Body of pancreas (tissue), 4 donors: ENCODE measurements around the gene HIP1R. TPM values are rescaled to one million over a fixed set of nuclear protein-coding genes. Genes with fewer than 3 reads are reported as not detected.

Experiments
- ATAC-seq: fragments of 150-250 bp; one replicate; pipeline ENCODE4 v1.9.1; 2016
- DNase-seq, 4 donors: peaks; one replicate each; pipeline ENCODE4 v3.0.0-alpha.2; 2019
- H3K27ac ChIP-seq, 4 donors: fragments of 200-600 bp; sonication (generic); 1 replicate in 3 of 4; 2 replicates in 1 of 4; pipeline versions ENCODE4 v1.5.1 to v1.6.1; 2016 to 2019; ENCODE audit warnings: mild to moderate bottlenecking in 1 of 4, mixed read lengths in 1 of 4, moderate library complexity in 1 of 4
- H3K27me3 ChIP-seq, 2 donors: fragments of 200-600 bp; sonication (generic); one replicate each; pipeline ENCODE4 v1.6.0; 2016; ENCODE audit warnings: mild to moderate bottlenecking in 1 of 2
- H3K36me3 ChIP-seq, 2 donors: fragments of 200-600 bp; sonication (generic); replicated peaks in 1 of 2; 2 replicates each; pipeline ENCODE4 v1.5.1; 2016; ENCODE audit warnings: low read depth in 2 of 2; ENCODE audit not compliant: insufficient read depth in 1 of 2
- H3K4me1 ChIP-seq: fragments of 200-600 bp; sonication (generic); one replicate; pipeline ENCODE4 v1.6.0; 2016
- H3K4me3 ChIP-seq, 2 donors: fragments of 200-600 bp; sonication (generic); 1 replicate in 1 of 2; 2 replicates in 1 of 2; pipeline ENCODE4 v1.5.1; 2016 to 2019
- H3K9me3 ChIP-seq, 3 donors: fragments of 200-600 bp; sonication (generic); 1 replicate in 2 of 3; 2 replicates in 1 of 3; pipeline ENCODE4 v1.5.1; 2016
- POLR2A ChIP-seq, 3 donors: fragments of 450-650 bp; IDR thresholded peaks; one replicate each; pipeline ENCODE4 v1.6.1; 2016; ENCODE audit warnings: antibody characterized with exemption in 3 of 3, mild to moderate bottlenecking in 2 of 3
- WGBS, 2 donors: methylation state at CpG; one replicate each; pipeline ENCODE4 v1.1.5; 2017; 5-methylcytosine and 5-hydroxymethylcytosine counted together
- intact Hi-C: fragments of 100-400 bp; cut with DNase I; formaldehyde crosslinking; loops from one replicate; pipeline ENCODE4 v1.15.1; 2023
- total RNA-seq, 2 donors: library from RNA; depleted of rRNA; stranded (reverse); fragments of >200 nt; gene quantifications; one replicate each; pipeline ENCODE4 v1.1.0, GENCODE V29; 2016
- TF ChIP-seq, protein P1 (sequence below), 7 experiments: fragments of 450-650 bp in 4 of 7; fragments of 200-600 bp in 3 of 7; sonication (generic) in 3 of 7; IDR thresholded peaks; one replicate each; pipeline ENCODE4 v1.5.1; 2016 to 2019; ENCODE audit warnings: antibody characterized with exemption in 7 of 7

The HIP1R gene
- total RNA-seq, 2 donors from 2014 or later = 111 to 183 TPM

DNA sequence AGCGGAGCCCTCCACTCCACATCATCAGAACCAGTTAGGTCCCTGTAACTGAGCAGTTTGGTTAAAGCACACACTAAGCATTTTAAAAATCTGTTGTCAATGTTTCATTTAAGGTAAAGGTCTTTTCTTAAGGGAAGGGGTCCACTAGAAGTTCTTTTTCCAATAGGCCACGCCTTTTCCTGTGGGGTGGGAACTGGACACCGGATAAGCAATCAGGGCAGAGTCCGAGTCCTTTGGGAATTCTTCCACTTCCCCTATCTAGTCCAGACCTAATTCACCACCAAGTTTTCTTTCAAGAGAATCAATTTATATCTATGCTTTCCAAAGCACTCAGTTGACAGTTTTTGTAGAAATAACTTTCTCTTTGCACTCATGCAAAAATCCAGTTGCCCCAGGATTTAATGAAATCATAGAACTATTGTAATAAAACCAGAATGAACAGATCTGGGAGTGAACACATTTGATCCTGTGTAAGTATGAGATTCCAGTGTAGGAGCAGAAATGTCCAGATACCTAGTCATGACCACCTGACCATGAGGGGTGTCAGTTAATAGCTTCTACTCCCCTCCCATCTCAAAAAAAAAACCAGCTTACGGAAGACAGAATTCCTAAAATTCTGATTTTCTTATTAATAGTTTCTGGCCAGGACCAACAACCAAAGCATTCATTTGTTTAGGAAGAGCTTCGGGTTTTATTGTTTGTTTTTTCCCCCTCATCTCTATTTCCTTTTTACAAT is 49.0 kb downstream of the HIP1R start:
- peak overlapping the region in 3 of 4 donors; percentile 10 to 35 (median 34) for H3K27ac ChIP-seq
- 56 to 69% methylated on average over 6 of the region's 6 CpGs for WGBS, 2 donors
- TF ChIP-seq, protein P1, sequence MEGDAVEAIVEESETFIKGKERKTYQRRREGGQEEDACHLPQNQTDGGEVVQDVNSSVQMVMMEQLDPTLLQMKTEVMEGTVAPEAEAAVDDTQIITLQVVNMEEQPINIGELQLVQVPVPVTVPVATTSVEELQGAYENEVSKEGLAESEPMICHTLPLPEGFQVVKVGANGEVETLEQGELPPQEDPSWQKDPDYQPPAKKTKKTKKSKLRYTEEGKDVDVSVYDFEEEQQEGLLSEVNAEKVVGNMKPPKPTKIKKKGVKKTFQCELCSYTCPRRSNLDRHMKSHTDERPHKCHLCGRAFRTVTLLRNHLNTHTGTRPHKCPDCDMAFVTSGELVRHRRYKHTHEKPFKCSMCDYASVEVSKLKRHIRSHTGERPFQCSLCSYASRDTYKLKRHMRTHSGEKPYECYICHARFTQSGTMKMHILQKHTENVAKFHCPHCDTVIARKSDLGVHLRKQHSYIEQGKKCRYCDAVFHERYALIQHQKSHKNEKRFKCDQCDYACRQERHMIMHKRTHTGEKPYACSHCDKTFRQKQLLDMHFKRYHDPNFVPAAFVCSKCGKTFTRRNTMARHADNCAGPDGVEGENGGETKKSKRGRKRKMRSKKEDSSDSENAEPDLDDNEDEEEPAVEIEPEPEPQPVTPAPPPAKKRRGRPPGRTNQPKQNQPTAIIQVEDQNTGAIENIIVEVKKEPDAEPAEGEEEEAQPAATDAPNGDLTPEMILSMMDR (IDR thresholded peaks at IDR 0.05) = no peak
- TF ChIP-seq POLR2A (IDR thresholded peaks at IDR 0.05) = no peak

DNA sequence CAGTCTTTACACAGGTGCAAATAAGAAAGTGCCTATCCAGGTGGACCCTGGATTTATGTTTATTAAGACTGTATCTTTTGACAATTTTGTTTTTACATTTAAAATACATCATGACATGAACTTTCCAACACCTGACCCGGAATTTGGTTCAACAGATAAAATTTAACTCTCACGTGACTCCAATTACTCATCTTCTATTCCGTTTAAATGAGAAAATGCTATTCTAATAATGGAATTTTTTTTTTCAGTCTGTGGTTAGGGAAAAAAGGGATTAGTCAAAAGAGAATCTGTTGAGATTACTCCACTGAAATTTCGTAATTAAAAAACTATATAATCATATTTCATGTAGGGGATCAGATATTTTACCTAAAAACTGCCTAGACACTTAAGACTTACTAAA is 49.6 kb downstream of the HIP1R start:
- no peaks in the 10 kb centered on the region for H3K9me3 ChIP-seq
- no peaks in the 10 kb centered on the region for H3K36me3 ChIP-seq
- H3K4me3 ChIP-seq = no peak overlapping the region
- intact Hi-C loops = no loop called here
- DNase-seq = no peak
- peaks cover 68% of the 10 kb centered on the region for H3K4me1 ChIP-seq
- WGBS, 2 donors = 46% methylated on average over 4 of the region's 4 CpGs
- no peak for ATAC-seq
- H3K27ac ChIP-seq = peak overlapping the region in 3 of 4 donors; percentile 10 to 35 (median 34)
- no peaks in the 10 kb centered on the region for H3K27me3 ChIP-seq
- TF ChIP-seq POLR2A (IDR thresholded peaks at IDR 0.05) = no peak
- TF ChIP-seq, protein P1 (IDR thresholded peaks at IDR 0.05) = no peak

More for the DNA sequence above, 49.0 kb downstream of the HIP1R start:
- Histone ChIP-seq H3K9me3 (no peaks in the 10 kb centered on the region), H3K4me3 (no peak overlapping the region), H3K27me3 (no peaks in the 10 kb centered on the region), H3K4me1 (peaks cover 68% of the 10 kb centered on the region), H3K36me3 (no peaks in the 10 kb centered on the region)
- intact Hi-C loops = no loop called here
- ATAC-seq = no peak
- DNase-seq = no peak

DNA sequence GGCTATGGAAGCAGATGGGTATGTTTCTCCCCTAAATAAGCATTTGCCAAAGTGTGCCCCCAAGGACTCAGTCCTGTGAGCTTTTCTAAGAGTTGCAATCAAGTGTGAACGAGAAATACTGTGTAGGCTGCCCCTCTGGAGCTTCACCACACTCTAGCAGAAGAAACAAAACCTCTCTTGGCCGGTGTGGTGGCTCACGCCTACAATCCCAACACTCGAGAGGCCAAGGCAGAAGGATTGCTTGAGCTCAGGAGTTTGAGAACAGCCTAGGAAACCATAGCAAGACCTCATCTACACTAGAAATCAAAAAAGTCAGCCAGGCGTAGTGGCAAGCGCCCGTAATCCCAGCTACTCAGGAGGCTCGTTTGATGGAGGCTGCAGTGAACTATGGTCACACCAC is 50.9 kb downstream of the HIP1R start:
- Histone ChIP-seq H3K36me3 (no peaks in the 10 kb centered on the region), H3K27me3 (no peaks in the 10 kb centered on the region), H3K27ac (peak overlapping the region; percentile 93 to 99 (median 98)), H3K9me3 (no peaks in the 10 kb centered on the region), H3K4me1 (peaks cover 68% of the 10 kb centered on the region), H3K4me3 (no peak overlapping the region)
- intact Hi-C loops = no loop called here
- ATAC-seq (no peak), DNase-seq (no peak)
- 94 to 97% methylated on average over 8 of the region's 8 CpGs for WGBS, 2 donors
- no peak for TF ChIP-seq POLR2A (IDR thresholded peaks at IDR 0.05)
- TF ChIP-seq, protein P1 (IDR thresholded peaks at IDR 0.05) = no peak

DNA sequence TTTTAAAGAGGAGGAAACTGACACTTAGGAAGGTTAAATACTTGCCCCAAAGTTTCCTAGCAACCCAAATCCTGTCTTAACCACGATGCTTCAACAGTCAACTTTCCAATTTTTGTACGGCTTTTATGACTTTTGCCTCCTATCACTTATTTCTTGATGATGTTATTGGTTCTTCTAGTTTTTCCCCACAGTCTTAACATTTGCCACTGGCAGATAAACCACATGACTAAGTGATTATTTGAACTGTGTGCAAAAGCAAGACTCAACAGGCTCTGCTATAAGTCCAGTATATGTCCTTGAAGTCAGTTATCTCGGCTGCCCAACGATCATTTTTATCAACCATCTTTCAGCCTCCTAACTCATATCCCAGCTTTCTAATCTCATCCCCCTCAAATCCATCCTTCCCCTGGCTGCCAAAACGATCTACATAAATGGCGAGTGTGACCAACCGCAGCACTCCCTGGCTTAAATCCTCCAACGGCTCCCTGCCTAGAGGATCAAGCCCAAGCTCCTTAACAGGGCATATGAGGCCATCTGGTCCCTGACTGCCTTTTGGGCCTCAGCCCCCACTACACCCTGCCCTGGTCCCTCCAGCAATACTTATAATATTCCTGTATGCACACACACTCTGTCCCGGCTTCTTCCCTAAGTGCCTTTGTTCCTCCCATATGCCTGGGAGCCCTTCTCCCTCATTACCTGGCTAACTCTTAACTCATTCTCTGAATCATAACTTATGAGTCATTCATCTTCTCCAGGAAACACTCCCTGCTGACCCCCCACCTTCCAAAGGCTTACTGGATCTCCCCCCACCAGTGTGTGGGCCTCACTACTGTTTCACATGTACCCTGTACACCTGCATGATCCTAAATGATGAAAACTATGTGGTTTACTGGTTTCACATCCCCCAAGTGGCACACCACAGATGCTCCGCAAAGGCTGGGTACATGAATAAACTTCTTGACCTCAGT is 51.9 kb downstream of the HIP1R start:
- peak in 3 of 4 donors; percentile 34 to 65 (median 57) for DNase-seq
- WGBS, 2 donors = 55% methylated on average over 10 of the region's 10 CpGs
- Histone ChIP-seq H3K36me3 (no peaks in the 10 kb centered on the region), H3K4me1 (peaks cover 74% of the 10 kb centered on the region), H3K4me3 (no peak overlapping the region), H3K27me3 (no peaks in the 10 kb centered on the region), H3K27ac (peak overlapping the region; percentile 93 to 99 (median 98)), H3K9me3 (no peaks in the 10 kb centered on the region)
- TF ChIP-seq POLR2A (IDR thresholded peaks at IDR 0.05) = peak in 2 of 3 donors; percentile 18 to 20
- TF ChIP-seq, protein P1 (IDR thresholded peaks at IDR 0.05) = no peak
- intact Hi-C loops = no loop called here
- ATAC-seq = peak; percentile 19
